Measurements from ENCODE around the gene KLHDC1. TPM values are rescaled to one million over a fixed set of nuclear protein-coding genes. Genes with fewer than 3 reads are reported as not detected.
A peak's percentile ranks its signal among the peaks of the same experiment; 100 is the strongest.

KLHDC1 gene
- total and polyA plus RNA-seq, 4 donors, result 0.36 to 4.1 (median 2.5) TPM

DNA sequence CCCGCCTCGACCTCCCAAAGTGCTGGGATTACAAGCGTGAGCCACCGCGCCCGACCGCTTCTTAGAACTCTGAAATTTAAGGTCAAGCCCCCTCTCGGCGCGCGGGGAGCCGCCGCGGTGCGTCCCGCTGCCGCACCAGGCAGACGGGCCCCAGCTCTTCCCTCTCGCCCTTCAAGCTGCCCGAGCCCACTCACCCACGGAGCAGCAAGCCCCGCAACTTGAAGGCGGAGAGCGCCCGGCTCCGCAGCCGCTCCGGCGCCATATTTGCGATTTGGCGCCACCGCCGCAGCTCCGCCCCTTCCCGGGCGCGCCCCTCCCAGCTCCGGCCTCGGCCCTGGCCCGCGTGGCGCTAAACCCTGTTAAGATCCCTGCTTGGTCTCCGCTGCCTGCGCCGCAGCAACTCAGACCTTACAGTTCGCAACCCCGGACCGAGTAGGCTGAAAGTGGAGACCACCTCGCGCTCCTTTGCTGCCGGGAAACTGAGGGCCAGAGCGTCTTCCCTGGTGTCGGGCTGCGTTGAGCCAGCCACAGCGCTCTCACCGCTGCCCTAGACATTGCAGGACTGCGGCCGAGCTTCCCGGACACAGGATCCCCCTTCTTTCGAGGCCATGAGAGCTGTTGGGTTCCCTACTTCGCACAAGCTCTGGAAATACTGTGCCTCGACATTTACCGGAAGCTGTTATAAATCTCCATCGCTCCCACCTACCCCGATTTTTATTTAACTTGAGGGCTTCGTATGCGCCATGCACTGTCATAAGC is 4.8 kb upstream of the KLHDC1 start, which contains the start of gene POLE2:
TSS of gene POLE2 (minus strand) at position 273 of the 759 bp plus-strand sequence. CDS start at position 262, 11 bp downstream.
- peak; percentile 83 for DNase-seq (ENCODE audit: low spot score)
- TF ChIP-seq RAD21 (IDR thresholded peaks at IDR 0.05), result peak in 1 of 2 donors; percentile 26
- peak; percentile 76 for TF ChIP-seq YY1 (IDR thresholded peaks at IDR 0.05)
- peak; percentile 18 for TF ChIP-seq SP1 (IDR thresholded peaks at IDR 0.05)
- no peak for TF ChIP-seq HNF4G (IDR thresholded peaks at IDR 0.05)
- TF ChIP-seq TAF1 (conservative IDR thresholded peaks at IDR 0.05), result no peak
- TF ChIP-seq HNF4A (conservative IDR thresholded peaks at IDR 0.05), result no peak
- TF ChIP-seq, protein P1, sequence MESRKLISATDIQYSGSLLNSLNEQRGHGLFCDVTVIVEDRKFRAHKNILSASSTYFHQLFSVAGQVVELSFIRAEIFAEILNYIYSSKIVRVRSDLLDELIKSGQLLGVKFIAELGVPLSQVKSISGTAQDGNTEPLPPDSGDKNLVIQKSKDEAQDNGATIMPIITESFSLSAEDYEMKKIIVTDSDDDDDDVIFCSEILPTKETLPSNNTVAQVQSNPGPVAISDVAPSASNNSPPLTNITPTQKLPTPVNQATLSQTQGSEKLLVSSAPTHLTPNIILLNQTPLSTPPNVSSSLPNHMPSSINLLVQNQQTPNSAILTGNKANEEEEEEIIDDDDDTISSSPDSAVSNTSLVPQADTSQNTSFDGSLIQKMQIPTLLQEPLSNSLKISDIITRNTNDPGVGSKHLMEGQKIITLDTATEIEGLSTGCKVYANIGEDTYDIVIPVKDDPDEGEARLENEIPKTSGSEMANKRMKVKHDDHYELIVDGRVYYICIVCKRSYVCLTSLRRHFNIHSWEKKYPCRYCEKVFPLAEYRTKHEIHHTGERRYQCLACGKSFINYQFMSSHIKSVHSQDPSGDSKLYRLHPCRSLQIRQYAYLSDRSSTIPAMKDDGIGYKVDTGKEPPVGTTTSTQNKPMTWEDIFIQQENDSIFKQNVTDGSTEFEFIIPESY (IDR thresholded peaks at IDR 0.05), result no peak
- TF ChIP-seq FOXA2 (IDR thresholded peaks at IDR 0.05), result no peak
- no peak for TF ChIP-seq RXRA (IDR thresholded peaks at IDR 0.05)
- TF ChIP-seq GABPA (IDR thresholded peaks at IDR 0.05 in 1 of 2, conservative IDR thresholded peaks at IDR 0.05 in 1 of 2), result peak in 1 of 2 donors; percentile 39
- TF ChIP-seq, protein P2, sequence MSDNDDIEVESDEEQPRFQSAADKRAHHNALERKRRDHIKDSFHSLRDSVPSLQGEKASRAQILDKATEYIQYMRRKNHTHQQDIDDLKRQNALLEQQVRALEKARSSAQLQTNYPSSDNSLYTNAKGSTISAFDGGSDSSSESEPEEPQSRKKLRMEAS (IDR thresholded peaks at IDR 0.05), result no peak
- TF ChIP-seq, protein P3, sequence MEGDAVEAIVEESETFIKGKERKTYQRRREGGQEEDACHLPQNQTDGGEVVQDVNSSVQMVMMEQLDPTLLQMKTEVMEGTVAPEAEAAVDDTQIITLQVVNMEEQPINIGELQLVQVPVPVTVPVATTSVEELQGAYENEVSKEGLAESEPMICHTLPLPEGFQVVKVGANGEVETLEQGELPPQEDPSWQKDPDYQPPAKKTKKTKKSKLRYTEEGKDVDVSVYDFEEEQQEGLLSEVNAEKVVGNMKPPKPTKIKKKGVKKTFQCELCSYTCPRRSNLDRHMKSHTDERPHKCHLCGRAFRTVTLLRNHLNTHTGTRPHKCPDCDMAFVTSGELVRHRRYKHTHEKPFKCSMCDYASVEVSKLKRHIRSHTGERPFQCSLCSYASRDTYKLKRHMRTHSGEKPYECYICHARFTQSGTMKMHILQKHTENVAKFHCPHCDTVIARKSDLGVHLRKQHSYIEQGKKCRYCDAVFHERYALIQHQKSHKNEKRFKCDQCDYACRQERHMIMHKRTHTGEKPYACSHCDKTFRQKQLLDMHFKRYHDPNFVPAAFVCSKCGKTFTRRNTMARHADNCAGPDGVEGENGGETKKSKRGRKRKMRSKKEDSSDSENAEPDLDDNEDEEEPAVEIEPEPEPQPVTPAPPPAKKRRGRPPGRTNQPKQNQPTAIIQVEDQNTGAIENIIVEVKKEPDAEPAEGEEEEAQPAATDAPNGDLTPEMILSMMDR (IDR thresholded peaks at IDR 0.05; ENCODE audit: low read depth, low read length, missing input control), result no peak
- peaks cover 0 to 17% (median 9%) of the 10 kb centered on the region in 4 donors for H3K4me1 ChIP-seq (ENCODE audit: control insufficient read depth in 4 of 4, insufficient read depth in 4 of 4, low read length in 3 of 4)
- peak within 1 kb of the TSS; percentile 52 to 83 for H3K27ac ChIP-seq (ENCODE audit: low read depth in 1 of 2, low read length in 2 of 2)
- H3K9ac ChIP-seq (ENCODE audit: low read depth in 1 of 2, low read length in 2 of 2), result peak within 1 kb of the TSS in 1 of 2 donors; percentile 56
- H3K4me3 ChIP-seq (ENCODE audit: low read depth in 1 of 3, low read length in 3 of 3), result peak within 1 kb of the TSS; percentile 79 to 83 (median 82)
- H3K9me3 ChIP-seq (ENCODE audit: control insufficient read depth in 4 of 4, low read length in 3 of 4), result no peaks in the 10 kb centered on the region
- no peaks in the 10 kb centered on the region for H3K27me3 ChIP-seq (ENCODE audit: control insufficient read depth in 4 of 4, insufficient read depth in 4 of 4, low read length in 3 of 4)
- 7% methylated on average over 67 of the region's 67 CpGs for WGBS
- H3K36me3 ChIP-seq (ENCODE audit: control insufficient read depth in 4 of 4, insufficient read depth in 3 of 4, low read depth in 1 of 4, low read length in 3 of 4), result peaks cover 0 to 2% (median 0%) of the 10 kb centered on the region in 4 donors

DNA sequence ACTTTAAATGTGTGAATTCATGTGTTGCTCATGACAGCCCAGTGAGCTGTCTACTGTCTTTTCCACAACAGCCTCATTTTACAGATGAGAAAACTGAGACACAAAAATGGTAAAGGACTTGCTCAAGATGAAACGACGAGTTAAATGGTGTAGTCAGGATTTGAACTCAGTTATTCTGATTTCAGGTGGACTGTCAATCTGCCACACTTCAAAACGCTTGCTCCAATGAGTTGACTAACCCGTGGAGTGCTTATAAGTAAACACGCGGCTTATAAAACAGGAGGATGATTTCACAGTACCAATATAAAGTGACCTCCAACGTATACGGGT is 4.3 kb upstream of the KLHDC1 start:
- Histone ChIP-seq H3K36me3 (ENCODE audit: control insufficient read depth in 4 of 4, insufficient read depth in 3 of 4, low read depth in 1 of 4, low read length in 3 of 4) (peaks cover 0 to 2% (median 0%) of the 10 kb centered on the region in 4 donors), H3K4me1 (ENCODE audit: control insufficient read depth in 4 of 4, insufficient read depth in 4 of 4, low read length in 3 of 4) (peaks cover 0 to 17% (median 9%) of the 10 kb centered on the region in 4 donors), H3K9me3 (ENCODE audit: control insufficient read depth in 4 of 4, low read length in 3 of 4) (no peaks in the 10 kb centered on the region), H3K27me3 (ENCODE audit: control insufficient read depth in 4 of 4, insufficient read depth in 4 of 4, low read length in 3 of 4) (no peaks in the 10 kb centered on the region), H3K4me3 (ENCODE audit: low read depth in 1 of 3, low read length in 3 of 3) (no peak overlapping the region), H3K9ac (ENCODE audit: low read depth in 1 of 2, low read length in 2 of 2) (no peak overlapping the region), H3K27ac (ENCODE audit: low read depth in 1 of 2, low read length in 2 of 2) (peak overlapping the region in 1 of 2 donors; percentile 52)
- 91% methylated on average over 8 of the region's 8 CpGs for WGBS
- no peak for DNase-seq (ENCODE audit: low spot score)
- TF ChIP-seq FOXA2 (IDR thresholded peaks at IDR 0.05) (no peak), RAD21 (IDR thresholded peaks at IDR 0.05) (no peak), FOXA1 (IDR thresholded peaks at IDR 0.05) (no peak), HNF4G (IDR thresholded peaks at IDR 0.05) (no peak)
- TF ChIP-seq, protein P2 (IDR thresholded peaks at IDR 0.05), result no peak

Measured in liver (tissue), 9 donors.